Measurements from ENCODE around the gene PTPN6. TPM values are rescaled to one million over a fixed set of nuclear protein-coding genes. Genes with fewer than 3 reads are reported as not detected.

PTPN6 gene
- total RNA-seq, 1 donor: not detected

DNA sequence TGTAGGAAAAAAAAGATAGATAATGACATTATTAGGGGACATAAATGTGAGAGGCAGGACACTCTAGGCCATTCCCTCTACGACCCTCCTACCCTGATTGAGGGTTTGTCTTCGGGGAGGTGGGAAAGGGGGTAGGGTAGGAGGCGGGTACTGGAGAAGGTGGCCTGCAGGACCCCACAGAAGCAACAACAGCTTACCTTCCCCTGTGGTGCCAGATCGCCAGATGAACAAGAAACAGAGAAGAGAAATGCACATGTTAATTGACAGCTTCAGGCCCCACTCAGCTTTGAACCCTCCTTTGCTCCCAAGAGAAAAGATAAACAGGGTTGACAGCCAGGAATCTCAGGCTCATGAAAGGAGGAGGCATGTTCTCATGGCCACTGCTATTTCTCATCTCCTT, 14.6 kb downstream of the PTPN6 start:
- DNase-seq (ENCODE audit: low read depth): no peak
- TF ChIP-seq CTCF (IDR thresholded peaks at IDR 0.05; ENCODE audit: insufficient read depth, low read depth, low read length): no peak
- H3K4me3 ChIP-seq (ENCODE audit: low read depth, low read length): no peak overlapping the region

- no peak for TF ChIP-seq CTCF (IDR thresholded peaks at IDR 0.05; ENCODE audit: insufficient read depth, low read depth, low read length)
- DNase-seq (ENCODE audit: low read depth): no peak
- no peak overlapping the region for H3K4me3 ChIP-seq (ENCODE audit: low read depth, low read length)
These were observed 15.2 kb downstream of the PTPN6 start for GRCh38 chr12:6966351-6966750.

DNA sequence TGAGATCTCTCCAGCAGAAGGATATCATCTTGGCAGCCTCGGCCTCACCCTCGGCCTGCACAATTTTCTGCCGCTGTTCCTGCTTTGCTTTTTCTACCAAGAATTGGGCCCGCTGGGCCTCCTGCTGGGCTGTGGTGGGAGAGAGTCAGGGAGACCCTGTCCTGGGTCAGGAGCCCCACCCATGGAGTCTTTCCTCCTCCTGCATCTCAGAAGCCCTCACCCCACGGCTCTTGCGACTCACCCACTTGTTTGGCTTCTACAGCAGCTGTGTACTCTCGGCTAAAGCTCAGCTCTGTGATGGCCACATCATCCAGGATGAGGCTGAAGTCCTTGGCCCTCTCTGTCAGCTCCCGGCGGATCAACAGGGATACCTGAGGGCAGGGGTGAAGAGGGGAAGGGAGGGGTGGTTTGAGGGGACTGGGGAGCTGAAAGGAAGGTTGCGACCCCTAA, 16.5 kb downstream of the PTPN6 start:
- no peak overlapping the region for H3K4me3 ChIP-seq (ENCODE audit: low read depth, low read length)
- TF ChIP-seq CTCF (IDR thresholded peaks at IDR 0.05; ENCODE audit: insufficient read depth, low read depth, low read length): no peak
- DNase-seq (ENCODE audit: low read depth): no peak

DNA sequence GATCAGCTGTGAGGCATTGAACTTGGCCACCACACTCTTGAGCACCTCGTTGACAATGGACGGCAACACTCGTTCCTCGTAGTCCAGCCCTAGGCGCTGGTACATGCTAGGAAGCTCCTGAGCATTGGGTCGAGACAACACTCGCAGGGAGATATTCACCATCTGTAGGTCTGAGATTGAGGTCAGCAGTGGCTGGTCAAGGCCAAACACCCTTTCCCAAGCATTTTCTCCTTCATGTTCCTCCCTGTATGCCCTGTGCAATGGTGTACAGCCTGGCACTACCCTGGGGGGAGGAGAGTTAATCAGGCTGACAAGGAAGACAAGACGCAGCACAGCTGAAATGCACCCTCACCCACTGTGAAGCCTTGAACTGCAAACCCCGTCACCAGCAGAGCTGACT, 17.3 kb downstream of the PTPN6 start:
- no peak overlapping the region for H3K4me3 ChIP-seq (ENCODE audit: low read depth, low read length)
- TF ChIP-seq CTCF (IDR thresholded peaks at IDR 0.05; ENCODE audit: insufficient read depth, low read depth, low read length): no peak
- DNase-seq (ENCODE audit: low read depth): no peak

- no peak for TF ChIP-seq CTCF (IDR thresholded peaks at IDR 0.05; ENCODE audit: insufficient read depth, low read depth, low read length)
- H3K4me3 ChIP-seq (ENCODE audit: low read depth, low read length): peak overlapping the region; percentile 100
- peak; percentile 9 for DNase-seq (ENCODE audit: low read depth)
These were observed 19.0 kb downstream of the PTPN6 start for GRCh38 chr12:6970096-6970527.

DNA sequence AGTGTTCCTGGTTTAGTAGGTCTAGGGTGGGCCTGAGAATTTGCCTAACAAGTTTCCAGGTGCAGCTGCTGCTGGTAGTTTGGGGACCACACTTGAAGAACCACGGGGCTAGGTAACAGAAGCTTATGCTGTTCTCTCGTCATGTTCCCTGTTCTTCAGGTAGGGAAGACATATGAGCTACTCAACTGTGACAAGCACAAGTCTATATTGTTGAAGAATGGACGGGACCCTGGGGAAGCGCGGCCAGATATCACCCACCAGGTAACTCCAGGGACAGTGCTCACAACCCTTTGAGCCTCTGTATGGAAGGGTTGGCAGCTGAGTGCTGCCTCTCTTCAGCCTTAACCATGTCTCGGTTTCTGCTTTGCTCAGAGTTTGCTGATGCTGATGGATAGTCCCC, 23.0 kb downstream of the PTPN6 start:
- TF ChIP-seq CTCF (IDR thresholded peaks at IDR 0.05; ENCODE audit: insufficient read depth, low read depth, low read length): no peak
- no peak overlapping the region for H3K4me3 ChIP-seq (ENCODE audit: low read depth, low read length)
- no peak for DNase-seq (ENCODE audit: low read depth)

- no peak for DNase-seq (ENCODE audit: low read depth)
- TF ChIP-seq CTCF (IDR thresholded peaks at IDR 0.05; ENCODE audit: insufficient read depth, low read depth, low read length): no peak
- no peak overlapping the region for H3K4me3 ChIP-seq (ENCODE audit: low read depth, low read length)
These were observed 24.3 kb downstream of the PTPN6 start for GRCh38 chr12:6975297-6976032.

Data from fibroblast of villous mesenchyme (primary cell).